Dedifferentiated amniotic fluid mesenchymal stem cell (primary cell): ENCODE data around the gene APP.
"Not testable (repeated sequence)": the region's sequence is repeated elsewhere in the genome, so short reads cannot be mapped to it uniquely, and the experiment has no call there.

ENCODE experiments used
- DNase-seq: peaks from one replicate; pipeline ENCODE4 v3.0.0-alpha.2; 2016; ENCODE audit errors: extremely low spot score

Gene APP

GRCh38 chr21:26022598-26023337 is 147.8 kb downstream of the APP start:
- DNase-seq: not testable (repeated sequence)

GRCh38 chr21:26020510-26020909 is 150.1 kb downstream of the APP start:
- no peak for DNase-seq

- DNase-seq: no peak
These were observed 150.5 kb downstream of the APP start for GRCh38 chr21:26020081-26020480.

- DNase-seq: no peak
These were observed 151.3 kb downstream of the APP start for GRCh38 chr21:26019236-26019635.

- DNase-seq: no peak
These were observed 156.6 kb downstream of the APP start for GRCh38 chr21:26013970-26014369.

DNA sequence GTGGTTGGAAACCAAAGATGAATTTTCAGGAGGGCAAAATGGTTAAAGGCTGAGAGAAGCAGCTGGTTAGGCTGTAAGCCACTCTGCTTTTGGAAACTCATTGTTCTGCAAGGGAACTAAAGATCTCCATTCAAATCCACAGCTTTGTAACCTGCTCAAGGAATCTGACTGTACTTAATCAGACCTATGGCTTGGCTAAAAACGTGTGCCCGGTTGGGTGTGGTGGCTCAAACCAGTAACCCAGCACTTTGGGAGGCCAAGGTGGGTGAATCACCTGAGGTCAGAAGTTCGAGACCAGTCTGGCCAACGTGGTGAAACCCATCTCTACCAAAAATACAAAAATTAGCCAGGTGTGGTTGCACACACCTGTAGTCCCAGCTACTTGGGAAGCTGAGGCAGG is 158.1 kb downstream of the APP start:
- not testable (repeated sequence) for DNase-seq

DNA sequence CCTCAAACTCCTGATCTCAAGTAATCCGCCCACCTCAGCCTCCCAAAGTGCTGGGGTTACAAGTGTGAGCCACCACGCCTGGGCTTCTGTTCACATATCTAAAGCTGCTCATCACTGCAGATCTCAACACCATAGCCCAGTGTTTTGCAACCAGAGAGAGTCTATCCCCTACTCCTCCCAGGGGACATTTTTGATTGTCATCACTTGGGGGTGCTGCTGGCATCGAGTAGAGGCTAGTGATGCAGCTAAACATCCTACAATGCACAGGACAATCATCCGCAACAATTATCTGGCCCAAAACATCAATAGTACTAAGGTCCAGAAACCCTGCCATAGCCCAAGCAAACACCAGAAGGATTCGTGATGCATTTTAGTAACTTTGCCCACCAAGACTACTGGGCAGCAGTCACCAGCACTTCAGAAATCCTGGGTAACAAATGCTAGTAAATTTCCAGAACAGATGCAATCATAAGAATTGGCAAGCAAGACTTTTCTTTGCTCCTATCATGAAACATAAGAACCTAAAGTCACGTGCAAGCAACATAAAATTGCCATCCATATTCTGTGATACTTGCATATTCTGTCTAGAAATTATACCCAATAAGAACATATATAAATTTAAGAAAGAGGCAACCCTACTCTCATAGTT is 159.2 kb downstream of the APP start:
- no peak for DNase-seq

DNA sequence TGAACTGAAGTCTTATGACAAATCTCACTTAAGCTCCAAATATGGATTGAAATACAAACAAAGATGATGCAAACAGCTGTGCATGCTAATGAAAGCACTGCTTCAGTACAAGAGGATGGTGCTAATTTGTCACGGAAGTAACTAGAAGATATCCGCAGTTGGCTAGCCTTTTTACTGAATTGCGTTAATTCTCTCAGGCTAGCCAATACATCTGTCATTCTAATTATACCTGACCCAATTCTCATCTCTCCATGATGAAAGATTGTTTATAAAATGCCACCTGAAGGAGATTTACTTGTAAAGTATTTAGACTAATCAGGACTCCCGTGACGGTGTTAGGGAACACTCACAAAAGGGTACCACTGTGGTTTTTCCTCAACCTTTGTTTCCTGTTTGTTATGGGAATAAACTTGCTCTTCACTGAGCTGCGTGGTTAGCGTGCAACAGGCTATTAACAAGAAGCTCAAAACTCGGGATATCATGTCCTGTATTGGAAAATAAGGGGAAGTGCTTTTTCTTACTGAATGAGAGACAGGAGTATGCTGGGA is 162.5 kb downstream of the APP start:
- no peak for DNase-seq

GRCh38 chr21:26005464-26005863 is 165.1 kb downstream of the APP start:
- DNase-seq: no peak

DNA sequence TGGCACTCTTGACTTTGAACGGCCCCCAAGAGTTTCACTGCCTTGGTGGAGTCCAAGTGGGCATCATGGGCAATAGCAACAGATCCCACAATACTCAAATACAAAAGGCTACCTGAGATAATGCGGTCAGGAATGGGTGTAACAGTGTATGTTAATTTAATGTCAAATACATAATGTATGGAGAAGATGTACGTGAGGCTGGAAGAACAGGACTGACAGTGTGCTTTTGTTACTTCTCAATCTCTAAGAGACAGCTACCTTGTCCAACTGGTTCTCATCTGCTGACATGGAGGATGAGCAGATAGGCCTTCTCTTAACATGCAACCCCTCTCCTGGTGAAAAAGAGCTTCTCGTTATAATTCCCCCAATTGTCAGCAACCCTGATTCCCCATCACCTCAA is 167.2 kb downstream of the APP start:
- DNase-seq: no peak

DNA sequence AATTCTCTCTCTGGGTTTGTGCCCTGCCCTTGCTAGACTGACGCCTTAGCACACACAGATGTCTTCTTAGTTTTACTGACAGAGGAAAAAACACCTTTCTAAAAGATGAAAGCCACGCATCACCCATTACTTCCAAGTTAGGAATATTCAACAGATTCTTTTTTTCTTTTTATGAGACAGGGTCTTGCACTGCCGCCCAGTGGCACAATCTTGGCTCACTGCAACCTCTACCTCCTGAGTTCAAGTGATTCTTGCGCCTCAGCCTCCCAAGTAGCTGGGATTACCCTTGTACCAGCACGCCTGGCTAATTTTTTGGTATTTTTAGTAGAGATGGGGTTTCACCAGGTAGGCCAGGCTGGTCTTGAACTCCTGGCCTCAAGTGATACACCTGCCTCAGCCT is 169.2 kb downstream of the APP start:
- no peak for DNase-seq

DNA sequence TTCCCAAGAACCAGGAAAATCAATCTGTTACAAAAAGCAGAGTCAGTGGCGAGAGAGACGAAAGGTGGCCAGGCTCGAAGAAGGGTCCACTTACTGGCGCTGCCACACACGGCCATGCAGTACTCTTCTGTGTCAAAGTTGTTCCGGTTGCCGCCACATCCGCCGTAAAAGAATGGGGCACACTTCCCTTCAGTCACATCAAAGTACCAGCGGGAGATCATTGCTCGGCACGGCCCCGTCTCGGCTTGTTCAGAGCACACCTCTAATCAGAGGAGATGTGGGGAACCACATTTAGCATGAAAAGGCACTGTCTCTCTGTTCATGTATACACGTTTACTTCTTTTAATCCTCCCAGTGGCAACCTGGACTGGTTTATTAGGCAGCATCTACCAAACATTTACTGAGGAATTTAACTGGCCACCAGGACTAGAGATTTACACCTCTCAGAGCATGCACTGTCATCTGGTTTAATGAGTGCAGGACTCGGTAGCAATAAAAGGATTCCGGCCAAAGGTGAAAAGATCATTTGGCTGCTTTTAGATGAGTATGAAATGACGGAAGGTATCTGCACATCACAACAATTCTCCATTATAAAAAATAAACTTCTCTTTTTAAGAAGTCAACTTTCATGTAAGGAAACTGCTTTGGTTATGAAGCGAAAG is 170.5 kb downstream of the APP start:
- no peak for DNase-seq

DNA sequence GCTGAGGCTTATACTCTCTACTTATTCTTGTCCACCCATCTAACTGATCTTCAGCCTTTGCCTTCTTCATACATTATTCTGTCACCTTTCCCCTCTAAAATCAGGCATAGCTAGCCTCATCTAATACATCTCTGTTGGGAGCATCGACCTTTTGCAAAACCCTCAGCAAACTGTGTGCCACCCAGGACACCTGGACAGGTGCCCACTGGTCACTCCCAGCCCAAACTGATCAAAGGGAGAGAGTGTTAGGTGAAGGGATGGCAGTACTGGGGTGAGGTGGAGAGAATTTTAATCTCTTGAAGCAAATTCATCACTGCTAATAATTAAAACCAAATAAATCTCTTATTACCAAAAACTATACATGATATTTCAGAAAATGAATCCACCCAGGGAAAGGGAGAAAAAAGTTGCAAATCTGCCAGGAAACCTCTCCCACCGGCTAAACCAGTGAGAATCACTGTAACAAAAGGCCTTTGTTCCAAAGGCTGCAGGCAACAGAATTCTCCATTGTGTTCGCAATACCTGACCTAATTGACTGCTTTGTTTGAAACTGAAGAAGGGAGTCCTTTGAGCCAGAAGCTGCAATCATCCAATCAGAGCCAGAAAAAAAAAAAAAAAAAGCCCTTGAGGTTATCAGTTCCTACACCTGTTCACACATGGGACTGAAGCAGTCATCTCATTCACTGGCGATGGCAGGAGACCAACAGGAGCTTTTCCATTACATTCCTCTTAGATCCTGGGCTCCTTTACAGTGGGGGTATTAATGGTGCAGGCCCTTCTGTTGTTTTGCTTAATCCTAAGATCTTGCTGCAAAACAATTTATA is 172.6 kb downstream of the APP start:
- DNase-seq: no peak

DNA sequence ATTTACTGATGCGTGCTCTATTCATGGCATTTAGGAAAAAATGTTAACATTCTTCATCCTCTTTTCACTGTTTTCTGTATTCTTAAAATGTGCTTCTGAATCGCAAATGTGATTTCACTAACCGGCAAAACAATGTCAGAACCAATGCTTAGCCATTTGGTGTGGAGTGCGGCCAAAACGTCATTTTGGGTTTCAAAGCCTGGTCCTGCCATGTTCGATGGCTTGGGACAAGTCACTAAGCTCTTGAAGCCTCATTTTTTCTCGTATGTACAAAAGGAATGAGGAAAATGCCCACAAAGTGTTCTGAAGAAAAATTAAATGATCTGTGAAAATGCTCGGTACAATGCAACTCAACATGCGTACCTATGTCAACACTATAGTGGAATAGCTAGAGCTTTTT is 175.3 kb downstream of the APP start:
- no peak for DNase-seq

GRCh38 chr21:25994758-25995163 is 175.8 kb downstream of the APP start:
- no peak for DNase-seq

- no peak for DNase-seq
These were observed 181.8 kb downstream of the APP start for GRCh38 chr21:25988738-25989137.

DNA sequence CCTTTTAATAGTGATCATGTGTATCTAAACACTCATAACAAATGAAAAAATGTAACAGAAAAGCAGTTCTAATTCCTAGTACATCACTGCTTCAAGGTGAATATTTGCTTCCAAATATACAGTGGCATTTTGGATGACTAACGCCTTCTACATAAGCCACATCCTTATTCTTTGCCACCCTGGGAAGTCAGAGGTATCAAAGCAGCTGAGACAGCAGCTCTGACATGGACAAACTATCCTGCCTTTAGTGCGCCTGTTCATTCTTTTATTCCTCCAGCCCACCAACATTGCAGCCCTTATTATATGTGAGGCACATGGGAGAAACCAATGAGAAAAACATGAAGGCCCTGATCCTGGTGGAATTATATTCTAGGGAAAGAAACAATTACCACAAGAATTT is 183.0 kb downstream of the APP start:
- no peak for DNase-seq

- DNase-seq: no peak
These were observed 183.6 kb downstream of the APP start for GRCh38 chr21:25986928-25987327.

GRCh38 chr21:25985990-25986389 is 184.6 kb downstream of the APP start:
- no peak for DNase-seq

DNA sequence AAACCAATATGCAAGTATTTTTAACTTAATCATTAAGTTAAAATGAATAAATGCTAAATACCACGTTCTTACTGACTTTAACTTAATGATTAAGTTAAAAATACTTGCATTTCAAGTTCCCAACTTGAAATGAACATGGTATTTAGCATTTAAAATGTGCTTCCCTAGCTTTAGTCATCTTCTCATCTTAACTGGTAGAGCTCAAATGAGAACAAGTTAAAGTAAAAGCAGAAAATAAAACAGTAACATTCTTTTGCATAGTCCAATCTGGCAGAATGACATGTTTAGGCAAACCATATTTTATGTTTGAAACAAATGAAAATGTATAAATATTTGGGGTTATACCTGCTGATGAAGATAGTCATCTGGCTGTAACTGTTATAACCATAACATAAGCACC is 186.0 kb downstream of the APP start:
- no peak for DNase-seq

DNA sequence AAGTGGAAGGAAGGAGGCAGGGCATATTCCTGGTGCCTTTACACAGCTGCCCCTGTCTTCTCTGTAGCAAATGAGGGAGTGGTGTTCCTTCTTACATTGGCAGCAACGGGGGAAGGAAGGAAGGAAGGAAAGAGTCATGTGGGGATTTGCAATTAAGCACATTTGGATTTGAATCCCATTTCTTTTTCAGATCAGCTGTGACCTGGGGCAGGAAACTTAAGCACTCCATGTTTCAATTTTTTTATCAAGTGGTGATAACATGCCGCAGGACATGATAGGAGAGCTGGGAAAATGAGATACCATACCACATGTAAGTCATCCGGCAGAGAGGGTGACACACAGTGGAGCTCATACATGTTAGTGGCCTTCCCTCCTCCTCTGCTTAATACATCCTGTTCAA is 186.8 kb downstream of the APP start:
- DNase-seq: no peak

DNA sequence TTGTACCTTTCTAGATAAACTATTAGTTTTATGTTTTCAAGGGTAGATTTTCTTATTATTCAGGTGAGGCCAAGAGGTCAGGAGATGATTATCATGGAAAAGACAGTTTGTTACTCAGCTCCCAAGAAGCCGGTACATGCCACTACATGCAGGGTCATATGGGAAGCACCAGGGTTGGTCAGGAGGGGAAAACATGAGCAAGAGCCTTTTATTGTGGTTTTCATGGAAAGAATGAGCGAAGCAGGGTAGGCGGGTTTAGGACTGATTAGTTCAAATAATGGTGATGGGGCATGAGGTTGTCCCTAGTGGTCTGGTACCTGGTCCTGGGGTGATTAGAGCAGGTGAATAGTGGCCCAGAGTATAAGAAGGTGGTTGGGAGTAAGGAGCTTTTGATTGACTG is 189.9 kb downstream of the APP start:
- DNase-seq: no peak
